B cell (primary cell): ENCODE measurements around the gene RIPOR3. TPM values are rescaled to one million over a fixed set of nuclear protein-coding genes. Genes with fewer than 3 reads are reported as not detected.

ENCODE experiments used
- ATAC-seq: fragments of 200-7000 bp; cut with Tn5 transposase; one replicate; pipeline ENCODE4 v1.10.0; 2021; ENCODE audit warnings: low read depth, mild to moderate bottlenecking, moderate number of reproducible peaks, moderate library complexity
- CTCF ChIA-PET: fragments of 350-600 bp; sonication (Branson Sonifier 250); formaldehyde crosslinking; loops from one replicate; lab custom pipeline; 2021; ENCODE audit warnings: antibody characterized with exemption, inconsistent platforms; lab: Charles Lee
- POLR2A ChIA-PET: fragments of 350-600 bp; sonication (Branson Sonifier 250); formaldehyde crosslinking; loops from one replicate; lab custom pipeline; 2021; ENCODE audit warnings: antibody characterized with exemption; lab: Charles Lee
- DNase-seq: peaks from one replicate; pipeline ENCODE4 v3.0.0; 2013
- H2AFZ ChIP-seq: 2 replicates; pipeline ENCODE4 v1.6.1; 2012; ENCODE audit warnings: mild to moderate bottlenecking, low read depth, low read length; ENCODE audit not compliant: insufficient read depth, poor library complexity, severe bottlenecking
- H3K27ac ChIP-seq, 2 donors: 1 replicate in 1 of 2; 2 replicates in 1 of 2; pipeline ENCODE4 v1.5.1; 2012 to 2013; ENCODE audit warnings: low read length in 2 of 2, mild to moderate bottlenecking in 2 of 2, moderate library complexity in 1 of 2
- H3K27me3 ChIP-seq, 4 experiments: fragments of 200-600 bp in 1 of 4; sonication (generic) in 1 of 4; replicated peaks in 1 of 4; 1 replicate in 2 of 4; 2 replicates in 2 of 4; pipeline versions ENCODE4 v1.6.1 to v1.7.0; 2013 to 2016; ENCODE audit warnings: low read length in 3 of 4, mild to moderate bottlenecking in 2 of 4, mixed read lengths in 1 of 4, moderate library complexity in 1 of 4; ENCODE audit not compliant: insufficient read depth in 4 of 4, control insufficient read depth in 3 of 4; ENCODE audit errors: control extremely low read depth in 1 of 4
- H3K36me3 ChIP-seq, 2 experiments: replicated peaks in 1 of 2; 1 replicate in 1 of 2; 2 replicates in 1 of 2; pipeline versions ENCODE4 v1.6.1 to v1.7.1; 2013; ENCODE audit warnings: low read length in 1 of 2; ENCODE audit not compliant: insufficient read depth in 2 of 2, control insufficient read depth in 1 of 2; ENCODE audit errors: control extremely low read depth in 1 of 2, extremely low read depth in 1 of 2
- H3K4me1 ChIP-seq, 2 donors: fragments of 200-600 bp in 1 of 2; sonication (generic) in 1 of 2; 1 replicate in 1 of 2; 2 replicates in 1 of 2; pipeline versions ENCODE4 v1.5.1 to v1.6.1; 2013 to 2017; ENCODE audit warnings: low read length in 2 of 2; ENCODE audit not compliant: control insufficient read depth in 2 of 2, insufficient read depth in 2 of 2
- H3K4me2 ChIP-seq: replicated peaks from 2 replicates; pipeline ENCODE3; 2012; ENCODE audit warnings: mild to moderate bottlenecking, low read depth, low read length; ENCODE audit not compliant: poor library complexity, severe bottlenecking
- H3K4me3 ChIP-seq, 5 experiments: fragments of 200-600 bp in 1 of 5; sonication (generic) in 1 of 5; 1 replicate in 3 of 5; 2 replicates in 2 of 5; pipeline versions ENCODE4 v1.5.1 to v1.7.0; 2011 to 2016; ENCODE audit warnings: low read length in 4 of 5, mild to moderate bottlenecking in 4 of 5, low read depth in 2 of 5, control low read depth in 1 of 5, moderate library complexity in 1 of 5; ENCODE audit not compliant: insufficient read depth in 1 of 5; ENCODE audit errors: control extremely low read depth in 1 of 5, extremely low read depth in 1 of 5
- H3K79me2 ChIP-seq: fragments of 200-600 bp; sonication (generic); one replicate; pipeline ENCODE4 v1.6.0; 2016; ENCODE audit warnings: low read length; ENCODE audit not compliant: control insufficient read depth, insufficient read depth
- H3K9ac ChIP-seq: fragments of 200-600 bp; sonication (generic); 2 replicates; pipeline ENCODE4 v1.6.1; 2017; ENCODE audit warnings: mild to moderate bottlenecking, low read length, moderate library complexity
- H3K9me3 ChIP-seq, 3 donors: one replicate each; pipeline versions ENCODE4 v1.6.1 to v1.7.1; 2013; ENCODE audit warnings: low read length in 2 of 3; ENCODE audit not compliant: control insufficient read depth in 2 of 3, insufficient read depth in 1 of 3; ENCODE audit errors: control extremely low read depth in 1 of 3
- H4K20me1 ChIP-seq: 2 replicates; pipeline ENCODE4 v1.6.0; 2012; ENCODE audit warnings: mild to moderate bottlenecking, low read length; ENCODE audit not compliant: insufficient read depth, control insufficient read depth, poor library complexity, severe bottlenecking
- H3K27ac Mint-ChIP-seq: one replicate; pipeline ENCODE4 v1.8.0; 2021; ENCODE audit warnings: mixed read lengths
- H3K27me3 Mint-ChIP-seq: one replicate; pipeline ENCODE4 v1.8.0; 2021; ENCODE audit warnings: mixed read lengths
- H3K4me1 Mint-ChIP-seq: one replicate; pipeline ENCODE4 v1.8.0; 2021; ENCODE audit warnings: mixed read lengths
- H3K4me3 Mint-ChIP-seq: one replicate; pipeline ENCODE4 v1.8.0; 2021; ENCODE audit warnings: mixed read lengths
- H3K9me3 Mint-ChIP-seq: one replicate; pipeline ENCODE4 v1.8.0; 2022; ENCODE audit warnings: mixed read lengths; ENCODE audit not compliant: insufficient read depth
- EZH2 ChIP-seq: IDR thresholded peaks from 2 replicates; pipeline ENCODE4 v1.6.1; 2012; ENCODE audit warnings: borderline replicate concordance, low read depth, mild to moderate bottlenecking, moderate library complexity, low read length; ENCODE audit not compliant: insufficient read depth, poor library complexity, severe bottlenecking
- WGBS: methylation state at CpG from one replicate; pipeline ENCODE4 v1.1.5; 2013; ENCODE audit warnings: missing lambda C conversion rate; ENCODE audit not compliant: insufficient coverage; 5-methylcytosine and 5-hydroxymethylcytosine counted together
- intact Hi-C: fragments of 100-400 bp; cut with micrococcal nuclease; formaldehyde crosslinking; loops from one replicate; pipeline ENCODE4 v1.10.0; 2022
- polyA plus RNA-seq: library from polyadenylated mRNA; depleted of rRNA; stranded (reverse); fragments of >200 nt; gene quantifications from 2 replicates; pipeline ENCODE4 v1.2.3, GENCODE V29; 2012
- total RNA-seq, 2 donors: library from RNA; stranded (reverse); fragments of 120-200 nt in 1 of 2; gene quantifications; 1 replicate in 1 of 2; 2 replicates in 1 of 2; pipeline versions ENCODE4 v1.2.3 to v1.2.4, GENCODE V29; 2013 to 2022
- TF ChIP-seq, protein P1 (sequence below): fragments of 200-600 bp; IDR thresholded peaks from one replicate; pipeline ENCODE4 v1.8.0; 2022; ENCODE audit warnings: antibody characterized with exemption, mild to moderate bottlenecking

RIPOR3 gene
- total and polyA plus RNA-seq, 2 donors (not counting 1 experiment from before 2014, with no cell fraction given) = 0.09 to 0.27 TPM

DNA sequence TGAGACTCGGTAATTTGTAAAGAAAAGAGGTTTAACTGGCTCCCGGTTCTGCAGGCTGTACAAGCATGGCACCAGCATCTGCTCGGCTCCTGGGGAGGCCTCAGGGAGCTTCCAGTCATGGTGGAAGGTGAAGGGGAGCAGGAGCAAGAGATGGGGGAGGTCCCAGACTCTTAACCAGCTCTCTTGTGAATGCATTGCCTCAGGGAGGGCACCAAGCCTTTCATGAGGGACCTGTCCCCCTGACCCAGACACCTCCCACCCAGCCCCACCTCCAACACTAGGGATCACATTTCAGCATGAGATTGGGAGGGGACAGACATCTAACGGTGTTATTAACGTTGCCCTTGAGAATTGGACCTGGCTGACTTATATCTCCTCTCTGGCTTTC lies 112.6 kb downstream of the RIPOR3 start:
- no peak overlapping the region for H3K27ac Mint-ChIP-seq
- WGBS = 60% methylated on average over 3 of the region's 5 CpGs
- Histone ChIP-seq H3K9ac (no peak overlapping the region), H3K4me2 (no peak overlapping the region), H3K27ac (no peak overlapping the region), H3K36me3 (peaks cover 10 to 94% of the 10 kb centered on the region in 2 experiments), H3K79me2 (peaks cover 55% of the 10 kb centered on the region), H3K27me3 (no peaks in the 10 kb centered on the region), H3K4me3 (no peak overlapping the region), H3K4me1 (peaks cover 20 to 38% of the 10 kb centered on the region in 2 donors), H2AFZ (no peak overlapping the region), H4K20me1 (peaks cover 71% of the 10 kb centered on the region), H3K9me3 (no peaks in the 10 kb centered on the region)
- TF ChIP-seq, protein P1, sequence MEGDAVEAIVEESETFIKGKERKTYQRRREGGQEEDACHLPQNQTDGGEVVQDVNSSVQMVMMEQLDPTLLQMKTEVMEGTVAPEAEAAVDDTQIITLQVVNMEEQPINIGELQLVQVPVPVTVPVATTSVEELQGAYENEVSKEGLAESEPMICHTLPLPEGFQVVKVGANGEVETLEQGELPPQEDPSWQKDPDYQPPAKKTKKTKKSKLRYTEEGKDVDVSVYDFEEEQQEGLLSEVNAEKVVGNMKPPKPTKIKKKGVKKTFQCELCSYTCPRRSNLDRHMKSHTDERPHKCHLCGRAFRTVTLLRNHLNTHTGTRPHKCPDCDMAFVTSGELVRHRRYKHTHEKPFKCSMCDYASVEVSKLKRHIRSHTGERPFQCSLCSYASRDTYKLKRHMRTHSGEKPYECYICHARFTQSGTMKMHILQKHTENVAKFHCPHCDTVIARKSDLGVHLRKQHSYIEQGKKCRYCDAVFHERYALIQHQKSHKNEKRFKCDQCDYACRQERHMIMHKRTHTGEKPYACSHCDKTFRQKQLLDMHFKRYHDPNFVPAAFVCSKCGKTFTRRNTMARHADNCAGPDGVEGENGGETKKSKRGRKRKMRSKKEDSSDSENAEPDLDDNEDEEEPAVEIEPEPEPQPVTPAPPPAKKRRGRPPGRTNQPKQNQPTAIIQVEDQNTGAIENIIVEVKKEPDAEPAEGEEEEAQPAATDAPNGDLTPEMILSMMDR = no peak
- TF ChIP-seq EZH2 = no peak
- intact Hi-C loops = loop anchor here (5.0 kb wide), 1 partner anchor 36 kb away; no protein-coding TSS in a partner anchor
- no peak overlapping the region for H3K4me3 Mint-ChIP-seq
- ATAC-seq (no peak), DNase-seq (no peak)
- no peaks in the 10 kb centered on the region for H3K27me3 Mint-ChIP-seq
- H3K4me1 Mint-ChIP-seq = peaks cover 48% of the 10 kb centered on the region
- H3K9me3 Mint-ChIP-seq = no peaks in the 10 kb centered on the region
- ChIA-PET CTCF (interaction anchor here (0.6 to 15.6 kb wide), 15 partner anchors 8 to 390 kb away, joined by 3 to 180 read pairs (median 10); partner anchors contain the start of gene PTPN1), POLR2A (interaction anchor here (0.6 kb wide), 1 partner anchor 102 kb away, joined by 3 read pairs; no protein-coding TSS in a partner anchor)

DNA sequence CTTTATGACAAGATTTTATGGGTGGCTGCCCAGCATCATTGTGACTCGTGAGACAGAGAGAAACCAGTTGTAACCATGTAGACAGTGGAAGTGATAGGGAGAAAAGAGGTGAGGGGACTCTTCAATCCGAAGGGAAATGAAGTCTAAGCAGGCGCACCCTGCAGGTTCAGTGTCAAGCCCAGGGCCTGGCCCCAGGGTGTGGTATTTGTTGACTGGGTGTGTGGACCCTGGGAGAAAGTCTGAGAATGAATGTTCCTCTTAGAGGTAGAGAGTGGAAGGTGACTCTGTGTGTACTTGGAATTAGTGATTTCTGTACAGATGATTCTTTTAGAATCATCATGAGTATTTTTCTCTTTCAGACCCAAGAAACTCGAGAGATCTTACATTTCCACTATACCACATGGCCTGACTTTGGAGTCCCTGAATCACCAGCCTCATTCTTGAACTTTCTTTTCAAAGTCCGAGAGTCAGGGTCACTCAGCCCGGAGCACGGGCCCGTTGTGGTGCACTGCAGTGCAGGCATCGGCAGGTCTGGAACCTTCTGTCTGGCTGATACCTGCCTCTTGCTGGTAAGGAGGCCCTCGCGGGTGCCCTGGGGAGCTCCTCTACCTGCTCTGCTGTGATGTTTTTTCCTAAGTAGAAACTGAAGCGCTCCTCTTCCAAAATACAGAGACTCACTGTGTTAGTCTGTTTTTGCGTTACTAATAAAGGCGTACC lies 113.1 kb downstream of the RIPOR3 start:
- no peak overlapping the region for H3K4me3 ChIP-seq
- no peak for ATAC-seq
- 90% methylated on average over 9 of the region's 14 CpGs for WGBS
- ChIA-PET POLR2A (interaction anchor here (0.6 to 1.0 kb wide), 2 partner anchors 68 to 102 kb away, joined by 3 read pairs; partner anchors contain the start of gene PTPN1), CTCF (interaction anchor here (0.6 to 16.9 kb wide), 15 partner anchors 8 to 390 kb away, joined by 3 to 292 read pairs (median 13); partner anchors contain the start of gene PTPN1)
- Mint-ChIP-seq H3K4me1 (peaks cover 47% of the 10 kb centered on the region), H3K4me3 (no peak overlapping the region), H3K27me3 (no peaks in the 10 kb centered on the region), H3K9me3 (no peaks in the 10 kb centered on the region), H3K27ac (peak overlapping the region; percentile 64)
- H3K79me2 ChIP-seq = peaks cover 55% of the 10 kb centered on the region
- no peak overlapping the region for H3K9ac ChIP-seq
- H3K27me3 ChIP-seq = no peaks in the 10 kb centered on the region
- intact Hi-C loops = loop anchor here (5.0 kb wide), 1 partner anchor 36 kb away; no protein-coding TSS in a partner anchor
- H3K4me2 ChIP-seq = no peak overlapping the region
- H4K20me1 ChIP-seq = peaks cover 74% of the 10 kb centered on the region
- peaks cover 10 to 91% of the 10 kb centered on the region in 2 experiments for H3K36me3 ChIP-seq
- H3K9me3 ChIP-seq = no peaks in the 10 kb centered on the region
- H2AFZ ChIP-seq = no peak overlapping the region
- no peak for TF ChIP-seq EZH2
- TF ChIP-seq, protein P1 = no peak
- no peak for DNase-seq
- peaks cover 19 to 34% of the 10 kb centered on the region in 2 donors for H3K4me1 ChIP-seq
- no peak overlapping the region for H3K27ac ChIP-seq
